ENCODE data around the gene MT1M.

GRCh38 chr16:56643080-56643778 lies 10.8 kb downstream of the MT1M start:
- TF ChIP-seq EZH2phosphoT487 (IDR thresholded peaks at IDR 0.05; ENCODE audit: borderline replicate concordance) (no peak), CTCF (conservative IDR thresholded peaks at IDR 0.05; ENCODE audit: low read length) (peak; percentile 12; the same call in 1 of the 2 replicates)

Data from Loucy (cell line).